CD4-positive, alpha-beta T cell treated with Interleukin-4 for 4 hours (primary cell): ENCODE results near the gene SLC12A7.

Experiments used
- DNase-seq: peaks from one replicate; pipeline ENCODE4 v3.0.0-alpha.2; 2020

The SLC12A7 gene

GRCh38 chr5:1124205-1125029, 12.6 kb upstream of the SLC12A7 start:
- no peak for DNase-seq

GRCh38 chr5:1123418-1124147, 11.7 kb upstream of the SLC12A7 start:
- no peak for DNase-seq

- no peak for DNase-seq
Measured at GRCh38 chr5:1122511-1123294, 10.8 kb upstream of the SLC12A7 start.

GRCh38 chr5:1121891-1122290, 10.0 kb upstream of the SLC12A7 start:
- no peak for DNase-seq

- no peak for DNase-seq
Measured at GRCh38 chr5:1121044-1121443, 9.2 kb upstream of the SLC12A7 start.

- no peak for DNase-seq
Measured at GRCh38 chr5:1120236-1120999, 8.6 kb upstream of the SLC12A7 start.

GRCh38 chr5:1119312-1119831, 7.5 kb upstream of the SLC12A7 start:
- no peak for DNase-seq

- DNase-seq: no peak
Measured at GRCh38 chr5:1118738-1119137, 6.9 kb upstream of the SLC12A7 start.

GRCh38 chr5:1118231-1118698, 6.4 kb upstream of the SLC12A7 start:
- DNase-seq: no peak

GRCh38 chr5:1116977-1117376, 5.1 kb upstream of the SLC12A7 start:
- no peak for DNase-seq

GRCh38 chr5:1116109-1116740, 4.4 kb upstream of the SLC12A7 start:
- DNase-seq: no peak

- DNase-seq: no peak
Measured at GRCh38 chr5:1115123-1115815, 3.4 kb upstream of the SLC12A7 start.

- DNase-seq: no peak
Measured at GRCh38 chr5:1113805-1114586, 2.1 kb upstream of the SLC12A7 start.

GRCh38 chr5:1113332-1113690, 1.4 kb upstream of the SLC12A7 start:
- DNase-seq: no peak

- DNase-seq: no peak
Measured at GRCh38 chr5:1112596-1113331, 901 bp upstream of the SLC12A7 start.

- no peak for DNase-seq
Measured at GRCh38 chr5:1111241-1111726, 579 bp downstream of the SLC12A7 start.

- DNase-seq: no peak
Measured at GRCh38 chr5:1110307-1111240, 1.3 kb downstream of the SLC12A7 start.
